Activated CD4-positive, CD25-positive, alpha-beta regulatory T cell treated with anti-CD3 and anti-CD28 coated beads, Interleukin-2, amount 50 U/mL, for 24 hours (primary cell): ENCODE results near the gene HECTD3.
"Not testable (repeated sequence)": the region's sequence is repeated elsewhere in the genome, so short reads cannot be mapped to it uniquely, and the experiment has no call there.

Experiments used
- ATAC-seq, 2 donors: fragments of 150-1000 bp; cut with Tn5 transposase; one replicate each; pipeline ENCODE4 v1.10.0; 2021; ENCODE audit warnings: mild to moderate bottlenecking in 1 of 2, moderate library complexity in 1 of 2

HECTD3 gene

DNA sequence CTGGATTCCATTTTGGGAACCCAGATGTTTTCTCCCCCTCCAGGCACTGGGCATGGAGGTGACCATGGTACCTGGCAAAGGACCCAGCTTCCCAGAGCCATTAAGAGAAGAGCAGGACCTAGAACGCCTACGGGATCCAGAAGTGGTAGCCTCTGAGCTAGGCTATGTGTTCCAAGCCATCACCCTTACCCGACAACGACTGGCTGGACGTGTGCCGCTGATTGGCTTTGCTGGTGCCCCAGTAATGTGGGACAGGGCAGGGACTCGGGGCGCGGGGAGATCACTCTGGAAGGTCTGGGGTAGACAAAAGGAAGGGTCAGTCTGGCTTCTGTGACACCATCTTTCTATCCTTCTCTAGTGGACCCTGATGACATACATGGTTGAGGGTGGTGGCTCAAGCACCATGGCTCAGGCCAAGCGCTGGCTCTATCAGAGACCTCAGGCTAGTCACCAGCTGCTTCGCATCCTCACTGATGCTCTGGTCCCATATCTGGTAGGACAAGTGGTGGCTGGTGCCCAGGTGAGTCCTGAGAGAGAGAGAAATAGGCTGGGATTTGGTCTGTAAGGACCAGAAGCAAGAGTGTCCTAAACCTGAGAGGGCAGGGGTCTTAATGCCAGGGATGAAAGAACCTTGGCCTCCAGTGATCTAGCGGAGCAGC, 2.6 kb upstream of the HECTD3 start:
- ATAC-seq = no peak

DNA sequence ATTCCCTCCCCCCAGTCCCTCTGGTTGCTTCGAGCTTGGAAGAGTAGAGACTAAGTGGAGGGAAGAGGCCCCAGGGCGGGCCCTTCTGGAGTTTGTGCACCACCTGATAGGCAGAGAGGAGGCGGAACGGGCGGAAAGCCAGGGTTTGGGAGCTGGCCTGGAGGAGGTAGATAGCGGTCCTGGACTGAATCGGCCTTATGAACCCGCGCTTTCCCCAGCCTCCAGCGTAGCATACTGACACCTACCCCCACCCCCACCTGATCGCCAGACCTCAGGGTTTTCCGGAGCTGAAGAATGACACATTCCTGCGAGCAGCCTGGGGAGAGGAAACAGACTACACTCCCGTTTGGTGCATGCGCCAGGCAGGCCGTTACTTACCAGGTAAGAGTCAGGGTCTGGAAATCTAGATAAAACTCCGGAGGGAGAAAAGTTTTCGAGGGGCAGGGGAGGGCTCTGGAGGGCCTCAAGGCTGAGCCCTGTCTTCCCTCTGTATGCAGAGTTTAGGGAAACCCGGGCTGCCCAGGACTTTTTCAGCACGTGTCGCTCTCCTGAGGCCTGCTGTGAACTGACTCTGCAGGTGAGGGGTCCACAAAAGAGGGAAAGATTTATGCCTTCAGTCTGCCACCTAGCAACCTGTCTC, 1.6 kb upstream of the HECTD3 start:
- peak in 1 of 2 donors; percentile 8 for ATAC-seq

DNA sequence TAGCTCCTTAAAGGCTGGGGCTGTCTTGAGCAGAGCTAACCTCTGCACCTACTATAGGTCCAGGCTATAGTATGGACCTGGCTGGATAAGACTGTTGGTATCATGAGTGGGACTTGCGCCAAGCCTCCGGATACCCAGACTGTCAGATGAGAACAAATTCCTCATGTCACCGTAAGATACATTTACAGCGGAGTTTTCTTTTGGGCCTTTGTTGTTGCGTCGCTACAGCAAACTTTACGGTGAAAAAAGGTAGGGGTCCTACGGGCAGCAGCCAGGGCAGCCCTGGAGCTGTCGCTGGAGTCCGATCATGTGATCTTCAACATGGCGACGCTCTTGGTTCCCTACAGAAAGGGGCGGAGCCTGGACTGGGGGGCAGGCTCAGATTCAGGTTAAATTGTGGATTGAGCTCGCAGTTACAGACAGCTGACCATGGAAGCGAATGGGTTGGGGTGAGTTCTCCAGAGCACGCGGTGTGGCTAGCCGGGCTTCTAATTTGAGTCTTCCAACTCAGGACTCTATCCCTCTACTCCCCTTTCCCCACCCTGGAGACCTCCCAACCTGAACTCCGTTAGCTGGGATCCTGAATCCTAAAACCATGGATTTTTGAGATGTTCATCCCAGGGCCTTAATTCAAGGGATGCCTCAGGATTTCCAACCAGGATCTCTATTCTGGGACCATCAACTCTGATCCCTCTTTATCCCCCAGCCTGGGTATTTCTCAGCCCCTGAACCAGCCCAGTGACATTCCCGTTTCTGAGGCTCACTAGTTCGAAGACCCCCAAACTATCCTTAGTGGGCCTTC, 914 bp upstream of the HECTD3 start, which contains the start of gene UROD:
Gene UROD (plus strand): TSS at position 418 of the 802 bp plus-strand sequence. CDS start 12 bp downstream, at position 430.
- ATAC-seq = peak; percentile 84 to 86

DNA sequence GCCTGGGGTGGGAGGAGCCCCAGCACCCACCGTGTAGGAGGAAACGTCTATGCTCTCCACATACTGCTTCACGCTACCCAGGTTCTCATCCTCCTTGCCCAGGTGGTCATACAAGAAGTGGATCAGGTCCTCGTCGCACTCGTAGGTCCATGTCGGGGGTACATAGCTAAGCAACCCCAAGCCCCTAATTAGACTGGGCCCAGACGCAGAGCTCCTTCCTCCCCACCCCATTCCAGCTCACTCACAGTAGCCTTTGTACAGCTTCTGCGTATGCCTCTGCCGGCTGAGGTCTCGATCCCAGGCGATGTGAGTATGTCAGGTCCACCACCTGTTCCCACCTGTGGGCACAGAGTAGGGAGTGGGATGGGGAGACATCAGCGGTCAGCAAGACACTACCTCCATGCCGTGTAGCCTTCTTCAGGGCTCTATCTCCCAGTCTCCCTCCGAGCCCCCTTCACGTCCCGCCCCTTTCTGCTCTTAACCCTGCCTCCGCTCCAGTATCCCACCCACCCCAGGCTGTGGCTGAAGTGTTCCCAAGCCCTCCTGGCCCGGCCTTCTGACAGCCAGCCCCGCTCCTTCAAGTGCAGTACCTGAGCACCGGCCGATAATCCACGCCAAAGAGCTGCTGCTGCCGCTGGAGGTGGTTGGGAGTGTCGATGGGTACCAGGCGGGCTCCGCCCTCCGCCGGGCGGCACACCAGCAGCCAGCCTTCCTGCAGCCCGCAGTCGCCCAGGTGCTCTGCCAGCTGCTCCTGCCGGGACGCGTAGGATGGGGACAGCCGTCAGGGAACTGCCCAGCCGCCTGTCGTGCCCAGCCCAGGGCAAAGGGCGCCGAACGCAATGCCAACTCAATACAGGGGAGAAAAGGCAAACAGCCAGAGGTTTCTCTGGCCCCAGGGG, 919 bp downstream of the HECTD3 start:
- ATAC-seq = no peak

DNA sequence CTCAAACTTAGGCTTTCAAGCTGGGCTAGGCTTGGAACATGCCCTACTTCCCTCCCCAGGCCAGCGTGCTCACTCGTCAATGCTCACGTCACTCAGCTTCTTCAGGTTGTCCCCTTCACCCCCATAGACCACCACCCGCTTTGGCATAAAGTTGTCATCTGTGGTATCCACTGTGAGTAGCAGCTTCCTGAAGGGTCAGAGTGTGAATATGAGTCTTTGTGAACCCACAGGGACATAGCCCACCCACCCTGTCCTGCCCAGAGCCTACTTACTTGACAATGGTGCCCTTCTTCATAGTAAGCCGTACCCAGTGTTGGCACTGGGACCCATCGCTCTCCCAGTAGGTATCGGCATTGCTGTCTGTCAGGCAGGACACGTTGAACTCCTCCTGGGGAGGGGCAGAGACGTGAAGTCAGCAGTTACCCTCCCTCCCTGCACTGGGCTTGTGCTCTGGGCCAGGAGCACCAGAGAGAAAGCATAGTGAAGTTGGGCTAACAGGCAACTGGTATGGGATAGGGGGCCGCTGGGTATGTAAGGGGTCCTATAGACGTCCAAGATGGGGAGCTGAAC, 1.7 kb downstream of the HECTD3 start:
- ATAC-seq = no peak

DNA sequence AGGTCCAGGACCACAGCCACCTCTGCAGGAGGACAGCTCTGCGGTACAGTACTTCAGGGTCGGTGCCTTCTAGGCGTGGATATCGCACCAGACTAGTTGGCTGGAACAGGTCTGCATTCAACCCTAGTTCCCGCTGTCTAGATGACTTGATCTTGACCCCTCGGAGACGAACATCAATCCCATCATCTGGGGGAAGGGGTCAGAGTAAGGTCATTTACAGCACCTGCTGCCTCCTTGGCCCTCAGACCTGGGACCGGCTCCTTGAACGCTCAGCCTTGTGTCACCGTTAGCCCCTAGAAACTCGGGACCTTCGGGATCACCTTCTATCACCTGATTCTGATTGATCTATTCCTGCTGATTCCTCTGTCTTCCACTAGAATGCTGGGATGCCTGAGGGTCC, 2.6 kb downstream of the HECTD3 start:
- ATAC-seq = no peak

DNA sequence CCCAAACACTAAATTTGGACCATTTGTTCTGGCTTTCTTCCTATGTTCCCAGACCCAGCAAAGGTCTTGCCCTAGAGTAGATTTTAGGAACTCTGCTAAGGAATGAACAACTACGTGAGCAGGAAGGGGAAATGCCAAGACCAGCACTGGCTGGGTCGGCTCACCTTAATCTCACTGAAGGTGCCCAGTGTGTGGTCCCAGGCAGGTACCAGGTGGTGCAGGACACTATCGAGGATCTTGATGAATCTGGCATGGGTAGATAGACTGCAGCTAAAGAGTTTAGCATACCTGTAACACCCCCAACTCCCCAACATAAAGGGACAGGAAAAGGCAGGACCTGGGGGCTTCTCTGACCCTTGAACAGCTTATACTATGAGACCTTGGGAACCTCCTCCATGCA, 3.0 kb downstream of the HECTD3 start:
- no peak for ATAC-seq

DNA sequence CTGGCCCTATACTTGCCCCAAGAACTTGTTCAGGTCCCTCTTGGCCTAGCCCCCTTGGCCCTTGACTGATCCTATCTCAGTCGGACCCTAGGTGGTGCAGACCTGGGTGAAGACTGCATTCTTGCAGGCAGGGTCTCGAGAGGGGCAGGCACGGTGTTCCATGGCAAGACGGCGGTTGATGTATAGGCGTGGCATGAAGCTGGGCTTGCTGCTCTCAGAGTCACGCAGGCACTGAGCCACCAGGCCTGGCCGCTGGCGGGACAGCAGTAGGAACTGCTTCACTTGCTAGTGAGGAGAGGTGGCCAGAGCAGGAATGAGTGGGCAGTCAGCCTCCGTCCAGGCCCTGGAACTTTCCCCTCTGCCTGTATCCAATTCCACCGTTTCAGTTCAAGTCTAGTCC, 3.8 kb downstream of the HECTD3 start:
- ATAC-seq = no peak

DNA sequence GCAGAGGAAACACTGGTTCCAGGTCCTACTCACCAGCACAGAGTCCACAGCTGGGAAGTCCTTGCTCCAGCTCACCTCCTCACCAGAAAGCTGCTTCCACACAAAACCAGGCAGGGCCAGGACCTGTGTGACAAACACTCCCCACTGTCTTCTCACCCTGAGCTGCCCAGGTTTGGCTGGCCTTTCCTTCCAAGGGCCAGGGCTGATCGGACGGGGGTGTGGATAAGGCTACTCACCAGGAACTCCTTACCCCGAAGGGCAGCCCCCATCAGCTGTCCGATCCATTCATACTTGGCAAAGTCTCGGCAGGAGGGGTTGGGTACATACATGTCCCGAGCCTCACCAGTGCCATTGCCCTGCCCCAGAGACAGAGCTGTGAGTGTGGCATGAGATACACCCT, 5.4 kb downstream of the HECTD3 start:
- no peak for ATAC-seq

DNA sequence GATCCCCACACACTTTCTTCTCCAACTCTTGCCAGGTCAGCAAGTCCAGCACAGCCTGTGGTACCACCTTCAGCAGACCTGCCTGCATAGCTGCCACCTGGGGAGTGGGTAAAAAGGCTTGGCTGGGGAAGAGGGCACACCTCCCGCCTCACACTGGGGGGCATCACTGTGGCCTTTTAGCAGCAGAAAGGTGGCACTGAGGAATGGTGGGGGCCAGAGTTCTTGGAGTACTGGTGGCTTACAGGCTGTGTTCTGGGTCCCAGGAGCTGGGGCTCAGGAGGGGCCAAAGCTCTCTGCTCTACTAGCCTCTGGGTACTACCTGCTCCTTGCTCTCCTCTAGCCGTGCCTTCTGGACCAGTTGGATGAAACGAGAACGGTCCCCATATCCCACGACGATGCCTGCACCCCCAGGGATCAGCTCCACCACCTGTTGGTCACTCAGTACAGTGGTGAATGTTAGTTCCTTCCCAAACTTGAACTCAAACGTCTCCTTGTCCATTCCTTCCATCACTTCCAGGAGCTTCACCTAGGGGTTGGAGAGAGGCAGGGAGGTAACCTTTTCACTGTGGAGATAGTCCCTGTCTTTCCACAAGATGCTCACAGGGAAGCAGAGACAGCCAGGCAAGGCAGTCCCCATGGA, 6.7 kb downstream of the HECTD3 start:
- no peak for ATAC-seq

DNA sequence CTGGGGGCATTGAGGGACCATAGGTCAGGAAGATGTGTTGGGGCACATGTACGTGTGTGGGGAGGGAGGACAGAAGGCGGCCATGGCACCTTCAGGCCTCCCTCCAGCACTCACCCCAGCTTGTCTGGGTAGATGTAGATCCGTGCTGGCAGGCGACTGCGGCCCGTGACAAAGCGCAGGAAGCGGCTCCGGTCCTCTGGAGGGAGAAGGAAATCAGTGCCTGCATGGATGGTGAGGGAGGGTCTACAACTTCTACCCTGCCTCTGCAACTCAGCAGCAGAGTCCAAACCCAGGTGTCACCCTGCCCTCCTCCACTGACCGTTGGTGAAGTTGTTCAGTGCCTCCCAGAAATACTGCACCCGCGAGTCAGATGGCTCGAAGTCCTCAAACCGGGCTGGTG, 7.4 kb downstream of the HECTD3 start:
- ATAC-seq = no peak

DNA sequence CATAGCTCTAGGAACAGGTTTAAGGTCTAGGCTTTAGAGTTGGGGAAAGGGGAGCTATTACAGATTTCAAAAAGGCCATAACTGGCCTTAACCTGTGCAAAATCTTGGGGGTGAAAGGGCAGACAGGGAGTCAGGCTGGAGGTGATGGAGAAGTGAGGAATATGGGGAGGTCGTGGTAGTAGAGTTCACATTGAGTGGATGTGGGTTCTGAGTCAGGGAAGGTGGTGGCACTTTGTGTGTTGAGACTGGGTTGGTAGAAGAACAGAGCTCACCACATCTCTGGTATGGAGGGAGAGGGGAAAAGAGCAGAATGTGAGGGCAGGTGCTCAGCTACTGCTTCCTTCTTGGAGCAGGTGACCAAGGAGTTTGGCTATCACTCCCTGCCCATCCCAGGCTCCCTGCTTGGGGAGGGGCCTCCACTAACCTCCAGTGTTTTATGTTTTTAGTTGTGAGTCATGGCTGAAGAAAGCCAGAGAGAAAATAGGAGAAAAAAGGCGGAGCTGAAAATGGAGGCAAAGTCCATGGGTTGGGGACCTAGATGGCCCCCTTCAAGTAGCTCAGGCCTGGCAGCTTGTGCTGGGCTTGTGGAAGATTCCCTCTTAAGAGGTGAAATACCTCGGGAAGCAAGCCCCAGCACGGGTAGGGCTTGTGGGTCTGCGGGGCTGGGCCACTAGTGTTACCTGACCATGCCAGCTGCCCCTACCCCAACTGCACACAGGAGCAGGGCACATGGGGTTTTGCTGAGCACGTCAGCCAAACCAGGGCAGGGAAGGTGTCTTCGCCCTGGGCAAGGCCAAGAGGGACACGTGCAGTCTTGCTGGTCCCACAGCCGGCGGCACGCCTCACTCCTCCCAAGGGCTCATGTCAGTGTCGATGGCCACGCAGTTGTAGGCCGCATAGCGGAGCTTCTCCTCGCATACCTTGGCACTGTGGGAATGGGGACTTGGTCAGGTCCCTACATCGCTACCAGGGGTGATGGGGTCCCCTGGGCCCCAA, 8.2 kb downstream of the HECTD3 start:
- no peak for ATAC-seq

DNA sequence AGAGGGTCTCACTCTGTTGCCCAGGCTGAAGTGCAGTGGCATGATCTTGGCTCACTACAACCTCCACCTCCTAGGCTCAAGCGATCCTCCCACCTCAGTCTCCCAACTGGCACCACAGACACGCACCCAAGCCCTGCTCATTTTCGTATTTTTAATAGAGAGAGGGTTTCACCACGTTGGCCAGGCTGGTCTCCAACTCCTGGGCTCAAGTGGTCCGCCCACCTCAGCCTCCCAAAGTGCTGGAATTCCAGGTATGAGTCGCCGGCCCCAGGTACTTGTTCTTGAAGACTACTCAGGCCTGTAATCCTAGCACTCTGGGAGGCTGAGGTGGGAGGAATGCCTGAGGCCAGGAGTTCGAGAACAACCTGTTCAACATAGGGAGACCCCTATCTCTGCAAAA, 9.5 kb downstream of the HECTD3 start:
- not testable (repeated sequence) for ATAC-seq

DNA sequence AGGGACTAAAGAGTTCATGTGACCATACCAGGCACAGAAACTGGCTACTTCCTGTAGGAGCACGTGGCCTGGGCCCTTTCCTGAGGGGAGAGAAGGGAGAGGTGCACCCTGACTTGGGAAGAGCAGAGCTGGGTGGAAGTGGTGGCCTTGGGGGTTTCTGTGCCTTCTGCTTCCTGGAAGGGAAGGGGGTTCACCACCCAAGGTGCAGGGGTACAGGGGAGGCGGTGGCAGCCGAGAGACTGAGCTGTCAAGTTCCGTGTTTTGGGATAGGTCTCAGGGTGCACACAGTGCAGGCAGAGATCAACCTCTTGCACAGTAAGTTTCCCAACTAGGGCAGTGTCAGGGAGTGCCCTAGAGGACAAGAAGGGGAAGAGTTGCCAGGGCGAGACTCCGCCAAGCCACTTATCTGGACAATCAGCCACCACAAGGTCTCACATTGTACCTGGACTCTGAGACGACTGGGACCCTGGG, 10.1 kb downstream of the HECTD3 start:
- ATAC-seq = no peak

DNA sequence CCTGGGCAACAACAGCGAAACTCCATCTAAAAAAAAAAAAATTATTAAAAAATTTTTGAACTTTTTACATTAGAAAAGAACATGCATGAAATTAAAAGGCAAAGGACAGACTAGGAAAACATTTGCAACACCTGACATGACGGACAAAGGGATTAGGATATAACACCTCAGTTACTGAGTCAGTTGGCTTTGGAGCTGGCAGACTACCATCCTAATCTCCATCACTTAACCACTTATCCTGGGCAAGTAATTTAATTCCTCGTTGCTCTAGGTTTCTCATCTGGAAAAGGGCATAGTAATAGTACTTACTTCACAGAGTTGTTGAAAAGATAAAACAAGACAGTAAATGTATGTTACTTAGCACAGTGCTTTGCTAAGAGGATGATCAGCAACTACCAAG, 11.9 kb downstream of the HECTD3 start:
- no peak for ATAC-seq

DNA sequence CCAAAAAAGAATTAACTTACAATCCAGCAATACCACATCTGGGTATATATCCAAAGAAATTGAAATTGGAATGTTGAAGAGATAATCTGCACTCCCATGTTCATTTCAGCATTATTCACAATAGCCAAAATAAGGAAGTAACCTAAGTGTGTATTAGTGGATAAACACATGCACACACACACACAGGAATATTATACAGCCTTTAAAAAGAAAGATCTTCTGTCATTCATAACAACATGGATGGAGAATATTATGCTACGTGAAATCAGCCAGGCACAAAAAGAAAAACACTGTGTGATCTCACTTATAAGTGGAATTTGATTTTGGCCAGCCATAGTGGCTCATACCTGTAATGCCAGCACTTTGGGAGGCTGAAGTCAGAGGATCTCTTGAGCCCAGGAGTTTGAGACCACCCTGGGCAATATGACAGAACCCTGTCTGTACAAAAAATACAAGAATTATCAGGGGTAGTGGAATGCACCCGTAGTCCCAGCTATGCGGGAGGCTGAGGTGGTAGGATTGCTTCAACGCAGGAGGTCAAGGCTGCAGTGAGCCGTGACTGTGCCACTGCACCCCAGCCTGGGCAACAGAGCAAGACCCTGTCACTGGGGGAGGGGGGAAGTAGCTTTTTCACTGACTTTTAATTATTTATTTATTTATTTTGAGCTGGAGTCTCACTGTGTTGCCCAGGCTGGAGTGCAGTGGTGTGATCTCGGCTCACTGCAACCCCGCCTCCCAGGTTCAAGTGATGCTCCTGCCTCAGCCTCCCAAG, 15.5 kb downstream of the HECTD3 start:
- ATAC-seq = no peak

DNA sequence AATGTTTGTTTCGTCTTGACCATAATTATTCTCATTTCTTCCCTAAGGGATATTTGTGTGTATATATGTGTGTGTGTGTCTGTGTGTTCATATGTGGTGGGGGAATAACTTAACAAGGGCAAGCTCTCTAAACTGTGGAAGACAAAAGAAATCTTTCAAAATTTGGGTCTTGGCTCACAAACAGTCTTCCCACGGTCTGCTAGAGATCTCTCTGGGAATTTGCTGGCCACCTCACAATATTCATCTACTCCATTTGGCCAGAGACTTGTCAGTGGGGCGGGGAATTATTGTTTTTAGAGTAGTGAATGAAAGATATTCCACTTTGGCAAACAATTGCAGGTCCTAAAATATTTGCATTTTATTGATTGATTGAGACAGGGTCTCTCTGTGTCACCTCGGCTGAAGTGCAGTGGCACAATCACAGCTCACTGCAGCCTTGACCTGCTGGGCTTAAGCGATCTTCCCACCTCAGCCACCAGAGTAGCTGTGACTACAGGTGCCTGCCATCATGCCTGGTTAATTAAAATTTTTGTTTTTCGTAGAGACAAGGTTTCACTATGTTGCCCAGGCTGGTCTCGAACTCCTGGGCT, 16.7 kb downstream of the HECTD3 start:
- no peak for ATAC-seq

DNA sequence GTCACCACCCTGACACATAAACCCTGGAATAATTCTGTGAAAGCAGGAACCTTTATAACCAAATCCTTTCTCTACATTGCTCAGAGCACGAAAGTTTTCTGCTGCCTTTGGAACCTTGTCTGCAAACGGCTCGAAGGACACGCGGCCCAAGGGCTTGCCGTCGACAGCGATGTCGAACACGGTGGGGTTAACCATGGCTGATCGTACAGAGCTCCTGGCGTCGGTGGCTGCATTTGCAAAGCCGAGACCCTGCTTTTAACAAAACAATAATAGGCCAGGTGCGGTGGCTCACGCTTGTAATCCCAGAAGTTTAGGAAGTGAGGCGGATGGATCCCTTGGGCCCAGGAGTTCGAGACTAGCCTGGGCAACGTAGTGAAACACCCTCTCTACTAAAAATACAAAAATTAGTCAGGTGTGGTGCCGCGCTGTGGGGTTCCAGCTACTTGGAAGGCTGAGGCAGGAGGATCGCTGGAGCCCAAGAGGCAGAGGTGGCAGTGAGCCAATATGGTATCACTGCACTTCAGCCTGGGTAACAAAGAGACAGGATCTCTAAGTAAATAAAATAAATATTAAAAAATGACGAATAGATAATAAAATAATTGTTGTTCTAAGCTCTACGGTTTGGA, 22.5 kb downstream of the HECTD3 start:
- ATAC-seq = no peak
